Right lung (tissue), 5 donors: ENCODE results near the gene PTPRM. TPM values are rescaled to one million over a fixed set of nuclear protein-coding genes. Genes with fewer than 3 reads are reported as not detected.

Experiments used
- DNase-seq, 2 donors: peaks; one replicate each; pipeline ENCODE4 v3.0.0-alpha.2; 2013
- polyA plus RNA-seq, 5 donors: library from polyadenylated mRNA; unstranded; fragments of 120-200 nt; gene quantifications; one replicate each; pipeline versions ENCODE4 v1.2.1 to v1.2.3, GENCODE V29; 2013; ENCODE audit warnings: inconsistent platforms in 1 of 5, low replicate concordance in 1 of 5; ENCODE audit not compliant: insufficient read length in 5 of 5, insufficient read depth in 1 of 5

PTPRM gene
- polyA plus RNA-seq, 5 donors, result 81.3 to 105 (median 93.0) TPM

DNA sequence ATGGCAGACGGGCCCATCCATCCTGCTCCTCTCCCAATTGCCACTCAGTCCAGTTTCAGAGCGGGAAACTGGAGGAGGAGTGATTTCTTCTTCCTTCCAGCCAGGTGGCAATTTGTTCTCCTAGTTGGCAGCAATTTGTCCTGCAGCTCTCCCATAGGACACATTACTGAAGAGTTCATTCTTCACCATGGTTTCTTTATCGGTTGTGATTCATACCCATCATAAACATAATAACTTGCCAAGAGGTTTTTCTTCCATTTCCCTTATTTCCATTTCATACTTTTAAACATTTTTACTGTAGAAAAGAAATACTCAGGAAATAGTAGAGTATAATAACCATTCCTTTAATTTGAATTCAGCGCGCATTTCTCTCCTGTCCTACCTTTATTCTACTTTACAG lies 664.2 kb downstream of the PTPRM start:
- DNase-seq, result no peak

DNA sequence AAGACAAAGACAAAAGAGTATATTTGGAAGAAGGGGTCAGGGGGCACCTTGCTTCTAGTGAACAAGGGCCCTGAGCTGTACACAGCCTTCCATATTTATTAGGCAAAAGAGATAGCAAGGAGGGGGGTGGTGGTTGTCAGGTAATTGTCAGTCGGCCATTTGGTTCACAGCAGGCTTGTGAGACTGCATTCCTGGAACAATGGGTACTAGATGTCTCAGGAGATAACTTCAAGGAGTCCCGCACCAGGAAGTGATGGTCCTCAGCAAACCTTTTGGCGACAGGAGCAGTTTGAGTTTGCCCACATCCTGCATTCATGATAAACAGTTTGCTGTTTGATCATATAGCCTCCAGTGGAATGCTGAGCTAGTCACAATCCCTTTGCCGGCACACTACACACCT lies 665.7 kb downstream of the PTPRM start:
- DNase-seq, result no peak

DNA sequence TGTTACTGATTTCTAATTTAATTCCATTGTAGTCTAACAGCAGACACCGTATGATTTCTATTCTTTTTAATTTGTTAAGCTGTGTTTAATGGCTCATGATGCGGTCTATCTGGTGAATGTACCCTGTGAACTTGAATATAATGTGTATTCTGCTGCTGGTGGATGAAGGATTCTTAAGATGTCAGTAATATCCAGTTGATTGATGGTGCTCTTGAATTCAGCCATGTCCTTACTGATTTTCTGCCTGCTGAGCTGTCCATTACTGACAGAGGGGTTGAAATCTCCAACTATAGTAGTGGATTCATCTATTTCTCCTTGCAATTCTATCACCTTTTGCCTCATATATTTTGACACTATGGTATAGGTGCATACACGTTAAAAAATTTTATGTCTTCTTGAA lies 668.8 kb downstream of the PTPRM start:
- no peak for DNase-seq

- no peak for DNase-seq
Measured at GRCh38 chr18:8238507-8238906, 671.4 kb downstream of the PTPRM start.

- DNase-seq, result no peak
Measured at GRCh38 chr18:8241731-8242130, 674.6 kb downstream of the PTPRM start.

DNA sequence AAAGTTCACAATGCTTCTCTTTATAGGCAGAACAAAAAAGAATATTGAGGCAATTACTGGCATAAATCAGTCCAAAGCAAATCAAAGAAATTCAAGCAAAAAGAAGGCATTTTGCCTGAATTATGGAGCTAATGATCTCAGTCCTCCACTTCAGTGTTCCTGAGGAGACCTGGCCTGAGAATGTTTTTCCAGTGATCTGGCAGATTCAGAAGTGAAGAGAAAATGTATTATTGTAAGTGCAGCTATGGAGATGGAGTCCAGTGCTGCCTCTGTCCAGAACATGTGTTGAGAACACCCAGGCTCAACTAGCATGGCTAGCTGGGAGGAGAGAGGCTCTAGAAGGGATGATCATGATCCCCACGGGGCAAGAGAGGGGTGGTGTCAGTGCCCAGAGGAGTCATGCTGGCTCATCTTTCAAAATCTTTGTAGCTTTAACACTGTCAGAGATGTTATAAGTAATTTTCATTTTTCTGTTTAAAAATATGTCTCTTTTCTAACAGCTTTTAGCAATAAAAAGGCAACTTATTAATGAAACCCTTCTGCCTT lies 675.1 kb downstream of the PTPRM start:
- DNase-seq, result no peak

DNA sequence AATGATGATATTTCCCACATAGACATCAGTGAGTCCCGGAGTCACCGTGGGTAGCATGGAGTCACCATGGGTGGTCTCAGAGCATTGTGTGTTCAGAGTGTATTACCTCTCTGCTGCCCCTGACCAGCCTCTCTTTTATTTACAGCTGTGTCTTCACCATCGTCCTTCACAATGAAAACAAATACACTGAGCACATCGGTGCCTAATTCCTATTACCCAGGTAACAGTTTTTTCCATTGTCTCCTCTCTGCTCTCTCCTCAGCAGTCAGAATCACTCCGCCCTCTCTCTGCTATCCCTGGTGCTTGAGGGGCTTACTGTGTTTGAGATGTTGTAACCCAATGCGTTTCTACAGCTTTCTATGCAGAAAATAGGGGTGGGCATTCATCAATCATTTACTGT lies 680.6 kb downstream of the PTPRM start:
- no peak for DNase-seq

DNA sequence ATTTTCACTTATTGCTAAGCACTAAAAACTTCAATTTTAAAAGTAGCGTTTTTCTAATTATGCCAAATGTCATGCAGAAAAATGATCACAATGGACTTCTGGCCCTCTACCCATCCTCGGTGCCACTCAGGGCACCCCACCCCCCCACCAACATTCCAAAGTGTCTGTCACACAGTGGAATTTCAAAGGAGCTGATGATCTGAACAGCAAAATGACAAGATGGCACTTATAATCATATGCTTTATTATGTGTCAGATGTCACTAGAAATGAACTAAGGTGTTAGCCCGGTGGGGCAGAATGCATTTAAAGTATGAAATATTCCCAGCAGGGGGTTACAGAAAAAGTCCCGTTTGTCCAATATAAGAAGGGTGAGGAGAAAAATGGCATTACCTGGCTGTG lies 681.5 kb downstream of the PTPRM start:
- DNase-seq, result no peak

DNA sequence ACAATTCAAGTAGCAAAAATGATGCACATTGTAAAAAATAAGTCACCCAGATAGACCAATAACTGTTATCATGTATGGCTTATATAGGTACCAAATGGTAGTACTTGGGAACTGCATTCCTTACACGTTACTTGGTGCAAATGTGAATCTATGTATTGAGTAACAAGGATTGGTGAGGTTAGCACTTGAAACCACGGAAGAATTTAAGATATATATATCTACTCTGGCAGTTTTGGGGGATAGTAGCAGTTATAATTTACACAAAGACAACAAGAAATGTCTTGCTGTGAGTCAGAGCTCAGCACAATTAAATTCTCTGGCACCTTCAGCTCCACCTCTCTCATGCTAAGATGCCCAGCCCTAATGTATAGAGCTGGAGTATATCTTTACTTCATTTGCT lies 682.7 kb downstream of the PTPRM start:
- no peak for DNase-seq

DNA sequence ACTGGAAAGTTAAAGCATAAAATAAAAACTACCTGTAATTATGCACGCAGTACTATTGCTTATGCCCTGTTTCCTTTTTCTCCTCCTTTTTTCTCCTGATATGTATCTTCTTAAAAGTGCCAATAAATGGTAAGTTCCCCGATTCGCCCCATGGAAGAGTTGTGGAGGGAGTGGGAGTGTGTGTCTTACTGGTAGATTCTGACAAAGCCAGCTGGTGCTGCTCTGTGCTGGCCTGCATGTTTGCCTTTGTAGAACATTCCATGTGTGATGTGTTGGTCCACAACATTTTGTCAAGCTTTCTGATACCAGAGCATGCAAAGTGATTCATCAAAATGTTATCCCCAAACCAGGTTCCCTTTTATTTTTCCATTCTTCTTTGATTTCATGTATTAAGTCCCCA lies 685.3 kb downstream of the PTPRM start:
- DNase-seq, result no peak

- no peak for DNase-seq
Measured at GRCh38 chr18:8253944-8254343, 686.8 kb downstream of the PTPRM start.

- DNase-seq, result no peak
Measured at GRCh38 chr18:8254654-8255053, 687.5 kb downstream of the PTPRM start.

DNA sequence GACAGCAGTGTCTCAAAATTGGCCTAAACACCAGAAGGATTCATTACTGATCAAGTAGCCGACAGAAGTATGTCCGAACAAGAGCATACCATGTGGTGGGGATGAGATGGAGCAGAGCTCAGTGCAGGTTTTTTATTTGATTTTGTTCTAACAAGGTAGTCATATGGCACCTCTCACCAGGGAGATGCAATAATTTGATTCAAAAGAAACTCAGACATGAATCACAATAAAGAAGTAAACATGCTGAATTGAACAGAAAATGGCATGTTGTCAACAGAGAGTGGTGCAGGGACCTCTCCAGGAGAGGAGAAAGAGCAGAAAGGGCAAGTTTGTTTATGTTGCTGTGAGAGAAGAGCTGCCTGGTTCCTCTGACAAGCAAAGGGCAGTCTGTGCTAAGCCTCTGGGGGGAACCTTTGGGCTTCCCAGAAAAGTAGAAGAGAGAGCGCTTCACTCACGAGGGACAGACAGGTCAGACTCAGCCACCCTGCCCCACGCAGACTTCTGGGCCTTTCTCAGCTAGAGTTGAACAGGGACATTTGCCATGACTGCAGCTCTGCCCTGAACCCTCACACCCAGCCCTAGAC lies 690.8 kb downstream of the PTPRM start:
- DNase-seq, result no peak

- no peak for DNase-seq
Measured at GRCh38 chr18:8260319-8260718, 693.2 kb downstream of the PTPRM start.

- DNase-seq, result no peak
Measured at GRCh38 chr18:8260827-8261226, 693.7 kb downstream of the PTPRM start.

- DNase-seq, result no peak
Measured at GRCh38 chr18:8261651-8262091, 694.6 kb downstream of the PTPRM start.

GRCh38 chr18:8262221-8262620 lies 695.1 kb downstream of the PTPRM start:
- no peak for DNase-seq

DNA sequence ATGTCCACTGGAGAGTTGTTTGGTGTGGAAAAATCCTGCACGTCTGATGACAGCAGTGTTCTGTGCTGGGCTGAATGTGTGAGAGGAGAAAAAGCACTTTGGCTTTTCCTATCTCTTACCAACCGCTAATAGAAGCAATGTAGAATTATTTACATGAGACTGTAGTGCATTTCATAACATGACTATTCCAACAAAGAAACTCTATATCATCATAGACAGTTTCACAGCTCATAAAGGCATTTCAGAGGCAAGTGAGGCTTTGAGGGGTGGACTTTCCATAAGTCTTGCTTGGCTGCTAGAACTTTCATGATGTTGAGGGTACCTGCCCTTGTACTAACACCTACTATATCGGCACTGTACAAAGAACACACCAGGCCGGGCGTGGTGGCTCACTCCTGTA lies 697.0 kb downstream of the PTPRM start:
- no peak for DNase-seq

GRCh38 chr18:8264861-8265411 lies 697.8 kb downstream of the PTPRM start:
- DNase-seq, result peak; percentile 83 to 85

GRCh38 chr18:8272254-8272653 lies 705.1 kb downstream of the PTPRM start:
- DNase-seq, result no peak

DNA sequence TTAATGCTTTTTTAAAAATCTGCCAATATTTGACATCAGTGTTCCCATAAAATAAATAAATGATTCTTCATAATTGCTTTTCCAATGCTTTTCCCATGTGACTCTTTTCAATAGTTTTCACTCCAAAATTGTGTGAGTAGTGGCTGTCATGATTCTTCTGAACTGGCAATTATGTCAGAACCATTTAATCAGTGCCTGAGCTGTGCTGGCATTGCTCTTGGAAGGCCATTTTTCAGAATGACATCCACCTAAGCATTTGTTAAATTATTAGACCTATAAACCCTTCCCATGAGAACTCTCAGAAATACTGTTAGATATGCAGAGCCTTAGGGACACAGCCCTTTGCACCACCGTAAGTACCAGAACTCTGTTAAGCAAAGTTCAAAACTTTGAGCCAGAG lies 707.3 kb downstream of the PTPRM start:
- DNase-seq, result no peak

- no peak for DNase-seq
Measured at GRCh38 chr18:8276406-8276805, 709.3 kb downstream of the PTPRM start.

- no peak for DNase-seq
Measured at GRCh38 chr18:8277270-8277669, 710.2 kb downstream of the PTPRM start.

- DNase-seq, result no peak
Measured at GRCh38 chr18:8279346-8279745, 712.2 kb downstream of the PTPRM start.
